Measurements from ENCODE around the gene UBE3D.

DNA sequence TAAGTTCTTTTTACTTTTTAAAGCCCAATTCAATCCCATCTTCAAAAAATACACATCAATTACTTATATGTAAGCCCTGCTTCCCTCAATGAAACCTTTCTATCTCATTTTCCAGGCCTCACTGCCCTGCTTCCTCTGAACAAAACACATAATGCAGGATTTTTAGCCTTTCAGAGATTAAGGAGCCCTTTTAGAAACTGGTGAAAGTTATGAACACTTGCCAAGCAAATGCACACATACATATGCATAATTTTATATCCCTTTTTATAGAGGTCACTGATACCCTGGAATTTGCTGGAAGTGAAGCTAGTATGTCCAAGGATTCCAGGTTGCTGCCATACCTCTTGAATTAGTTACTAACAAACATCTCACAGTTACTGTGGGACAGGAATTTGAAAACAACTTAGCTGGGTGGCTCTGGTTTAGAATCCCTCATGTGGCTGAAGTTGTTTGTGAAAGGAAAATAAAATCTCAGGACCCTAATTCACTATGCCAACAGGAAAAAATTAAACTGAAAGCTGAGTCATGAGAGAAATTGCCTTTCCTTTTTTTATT, 75.8 kb downstream of the UBE3D start:
- TF ChIP-seq CTCF (IDR thresholded peaks at IDR 0.05; ENCODE audit: insufficient read depth, low read length, poor library complexity, severe bottlenecking) (no peak), EZH2phosphoT487 (conservative IDR thresholded peaks at IDR 0.05; ENCODE audit: low read length) (no peak)
